Tibial nerve (tissue), 4 donors: ENCODE measurements around the gene TCP1.

Experiments
- CTCF ChIP-seq, 5 experiments: fragments of 200-600 bp in 3 of 5; fragments of 450-650 bp in 2 of 5; sonication (generic) in 3 of 5; IDR thresholded peaks; one replicate each; pipeline ENCODE4 v1.5.1; 2016 to 2019; ENCODE audit warnings: antibody characterized with exemption in 5 of 5, mild to moderate bottlenecking in 3 of 5, moderate library complexity in 2 of 5
- EP300 ChIP-seq, 2 donors: sonication (generic); formaldehyde crosslinking; IDR thresholded peaks; one replicate each; pipeline ENCODE4 v1.6.1; 2017; ENCODE audit warnings: antibody characterized with exemption in 2 of 2, mild to moderate bottlenecking in 1 of 2
- POLR2A ChIP-seq, 2 donors: fragments of 450-650 bp; IDR thresholded peaks; one replicate each; pipeline ENCODE4 v1.6.1; 2017; ENCODE audit warnings: antibody characterized with exemption in 2 of 2, mild to moderate bottlenecking in 2 of 2, moderate library complexity in 2 of 2

DNA sequence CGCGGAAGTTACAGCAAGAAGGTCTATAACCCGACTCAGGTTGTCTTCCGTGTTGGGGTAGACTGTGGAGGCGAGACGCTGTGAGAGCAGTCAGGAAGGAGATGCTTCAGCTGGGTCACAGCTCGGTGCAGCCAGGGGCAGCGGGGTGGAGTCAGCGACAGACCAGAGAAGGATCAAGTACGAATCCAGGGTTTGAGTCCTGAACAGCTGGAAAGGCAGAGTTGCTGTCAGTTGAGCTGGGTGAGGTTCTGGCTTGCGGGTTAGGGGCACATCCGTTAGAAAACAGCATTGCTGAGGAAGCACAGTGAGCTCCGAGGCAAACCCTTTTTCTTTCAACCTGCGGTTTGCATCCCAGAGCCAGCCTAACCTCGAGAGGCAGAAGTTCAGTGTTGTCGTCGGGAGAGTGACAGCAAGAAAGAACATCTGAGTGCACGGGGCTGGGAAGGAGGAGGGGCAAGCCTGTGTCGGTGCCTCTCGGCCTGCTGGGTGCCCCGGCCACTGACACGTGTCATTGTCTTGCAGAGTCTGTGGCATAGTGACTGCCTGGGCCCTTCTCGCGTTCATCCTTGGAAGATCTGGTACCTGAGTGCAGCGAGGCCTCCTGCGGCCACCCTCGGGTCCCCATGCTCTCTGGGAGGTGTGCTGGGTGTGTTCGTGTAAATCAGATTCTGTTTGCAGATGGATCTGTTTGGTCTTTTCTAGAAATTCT is 30.7 kb upstream of the TCP1 start:
- TF ChIP-seq POLR2A (IDR thresholded peaks at IDR 0.05) (no peak), CTCF (IDR thresholded peaks at IDR 0.05) (no peak), EP300 (IDR thresholded peaks at IDR 0.05) (no peak)
